Stomach (tissue), 9 donors: ENCODE results near the gene PPP3CA. TPM values are rescaled to one million over a fixed set of nuclear protein-coding genes. Genes with fewer than 3 reads are reported as not detected.

Experiments used
- DNase-seq, 2 donors: peaks; one replicate each; pipeline versions ENCODE4 v3.0.0 to v3.0.0-alpha.2; 2013 to 2019
- H3K27ac ChIP-seq, 5 donors: fragments of 200-600 bp in 4 of 5; sonication (generic) in 4 of 5; one replicate each; pipeline ENCODE4 v1.5.1; 2013 to 2019; ENCODE audit warnings: mild to moderate bottlenecking in 1 of 5, moderate library complexity in 1 of 5
- H3K27me3 ChIP-seq, 3 donors: fragments of 200-600 bp; sonication (generic); one replicate each; pipeline ENCODE4 v1.5.1; 2017 to 2019; ENCODE audit warnings: mixed run types in 1 of 3
- H3K36me3 ChIP-seq, 4 donors: fragments of 200-600 bp; sonication (generic); 1 replicate in 3 of 4; 2 replicates in 1 of 4; pipeline ENCODE4 v1.5.1; 2016 to 2019
- H3K4me1 ChIP-seq, 4 donors: fragments of 200-600 bp; sonication (generic); one replicate each; pipeline ENCODE4 v1.5.1; 2016 to 2019
- H3K4me3 ChIP-seq, 4 donors: fragments of 200-600 bp; sonication (generic) in 3 of 4; one replicate each; pipeline ENCODE4 v1.5.1; 2016 to 2019; ENCODE audit warnings: mild to moderate bottlenecking in 1 of 4
- H3K9me3 ChIP-seq, 4 donors: fragments of 200-600 bp; sonication (generic); one replicate each; pipeline ENCODE4 v1.5.1; 2016 to 2019
- CTCF ChIP-seq, 7 experiments: fragments of 450-650 bp in 4 of 7; fragments of 200-600 bp in 3 of 7; sonication (generic) in 3 of 7; IDR thresholded peaks; one replicate each; pipeline ENCODE4 v1.5.1; 2016 to 2019; ENCODE audit warnings: antibody characterized with exemption in 7 of 7, control low read depth in 2 of 7, mild to moderate bottlenecking in 1 of 7
- EP300 ChIP-seq: sonication (generic); formaldehyde crosslinking; IDR thresholded peaks from one replicate; pipeline ENCODE4 v1.6.1; 2017; ENCODE audit warnings: antibody characterized with exemption
- POLR2A ChIP-seq, 4 donors: fragments of 450-650 bp; IDR thresholded peaks; one replicate each; pipeline ENCODE4 v1.6.1; 2016; ENCODE audit warnings: antibody characterized with exemption in 4 of 4, control low read depth in 2 of 4, mild to moderate bottlenecking in 1 of 4, moderate library complexity in 1 of 4
- POLR2AphosphoS5 ChIP-seq, 3 donors: sonication (generic); formaldehyde crosslinking; IDR thresholded peaks; one replicate each; pipeline ENCODE4 v1.6.1; 2016; ENCODE audit warnings: antibody characterized with exemption in 3 of 3
- WGBS, 5 donors: extraction: QIAGEN DNeasy Blood & Tissue Kit in 3 of 5; methylation state at CpG; one replicate each; pipeline versions ENCODE4 v1.1.5 to v1.1.7; 2013 to 2018; 5-methylcytosine and 5-hydroxymethylcytosine counted together
- intact Hi-C: fragments of 100-400 bp; cut with DNase I; formaldehyde crosslinking; loops from one replicate; pipeline ENCODE4 v1.15.1; 2023; ENCODE audit warnings: low total_unique reads
- polyA plus RNA-seq, 3 donors: library from polyadenylated mRNA; stranded (reverse); fragments of 200-250 nt; gene quantifications; one replicate each; pipeline ENCODE4 v1.2.3, GENCODE V29; 2013
- total RNA-seq, 5 donors: library from RNA; depleted of rRNA; stranded (reverse); fragments of >200 nt; gene quantifications; one replicate each; pipeline versions ENCODE4 v1.1.0 to v1.2.3, GENCODE V29; 2014 to 2016
- donor health status: healthy with polysubstance abuse.
- donor health status: Bipolar disorder and iron deficiency.
- donor health status: healthy.

PPP3CA gene
- total and polyA plus RNA-seq, 8 donors, result 8.9 to 62.4 (median 20.6) TPM

GRCh38 chr4:101287324-101287723, 60.0 kb downstream of the PPP3CA start:
- WGBS, 5 donors, result 23 to 46% (median 37%) methylated on average over 2 of the region's 2 CpGs
- intact Hi-C loops, result no loop called here
- no peak for TF ChIP-seq EP300
- Histone ChIP-seq H3K9me3 (no peaks in the 10 kb centered on the region), H3K27ac (peak overlapping the region in 2 of 5 donors; percentile 2 to 11), H3K36me3 (no peaks in the 10 kb centered on the region), H3K27me3 (no peaks in the 10 kb centered on the region), H3K4me1 (peaks cover 21 to 99% (median 63%) of the 10 kb centered on the region in 4 donors), H3K4me3 (no peak overlapping the region)
- DNase-seq, result no peak

DNA sequence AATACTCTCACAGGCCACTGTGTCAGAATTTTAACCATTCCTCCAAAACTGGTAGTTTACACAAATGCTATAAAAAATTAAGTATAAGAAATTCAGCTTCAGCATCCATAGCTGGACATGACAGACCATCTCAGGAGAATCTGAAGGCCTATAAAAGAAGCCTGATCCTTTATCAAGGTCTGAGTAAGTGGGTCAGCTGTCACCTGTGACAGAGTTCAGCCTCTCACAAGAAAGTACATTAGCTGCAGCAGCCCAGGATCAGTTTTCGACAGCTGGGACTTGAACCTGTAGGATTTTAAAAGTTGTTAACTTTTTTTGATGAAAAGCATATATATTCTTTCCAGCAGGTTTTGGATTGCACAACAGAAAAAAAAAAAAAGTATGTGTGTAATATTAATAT, 60.7 kb downstream of the PPP3CA start:
- 37 to 67% (median 51%) methylated on average over 1 of the region's 1 CpG for WGBS, 5 donors
- H3K4me1 ChIP-seq, result peaks cover 21 to 100% (median 64%) of the 10 kb centered on the region in 4 donors
- TF ChIP-seq POLR2AphosphoS5 (IDR thresholded peaks at IDR 0.05), result no peak
- no peak for TF ChIP-seq POLR2A (IDR thresholded peaks at IDR 0.05)
- TF ChIP-seq CTCF (IDR thresholded peaks at IDR 0.05), result no peak

DNA sequence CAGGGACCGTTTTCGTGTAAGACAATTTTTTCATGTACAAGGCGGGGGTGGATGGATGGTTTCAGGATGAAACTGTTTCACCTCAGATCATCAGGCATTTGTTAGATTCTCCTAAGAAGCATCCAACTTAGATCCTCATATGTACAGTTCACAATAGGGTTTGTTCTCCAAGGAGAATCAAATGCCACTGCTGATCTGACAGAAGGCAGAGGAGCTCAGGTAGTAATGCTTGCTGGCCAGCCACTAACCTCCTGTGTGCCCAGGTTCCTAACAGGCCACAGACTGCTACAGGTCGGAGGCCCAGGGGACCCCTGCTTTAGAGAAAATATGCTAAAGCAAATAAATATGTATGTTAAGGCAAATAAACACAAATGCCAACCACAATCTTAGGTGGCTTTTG, 61.3 kb downstream of the PPP3CA start:
- Histone ChIP-seq H3K36me3 (no peaks in the 10 kb centered on the region), H3K27me3 (no peaks in the 10 kb centered on the region), H3K4me1 (peaks cover 17 to 93% (median 61%) of the 10 kb centered on the region in 4 donors), H3K9me3 (no peaks in the 10 kb centered on the region), H3K4me3 (no peak overlapping the region), H3K27ac (peak overlapping the region in 3 of 5 donors; percentile 7 to 39 (median 29))
- no peak for DNase-seq
- WGBS, 5 donors, result 71 to 78% (median 76%) methylated on average over 4 of the region's 4 CpGs
- TF ChIP-seq EP300 (no peak), POLR2A (IDR thresholded peaks at IDR 0.05) (no peak), POLR2AphosphoS5 (IDR thresholded peaks at IDR 0.05) (no peak), CTCF (IDR thresholded peaks at IDR 0.05) (no peak)
- intact Hi-C loops, result no loop called here

More for the DNA sequence above, 60.7 kb downstream of the PPP3CA start:
- intact Hi-C loops, result no loop called here
- Histone ChIP-seq H3K36me3 (no peaks in the 10 kb centered on the region), H3K4me3 (no peak overlapping the region), H3K27me3 (no peaks in the 10 kb centered on the region), H3K9me3 (no peaks in the 10 kb centered on the region), H3K27ac (no peak overlapping the region)
- no peak for DNase-seq

- WGBS, 5 donors, result 14 to 42% (median 26%) methylated on average over 1 of the region's 1 CpG
Observed at GRCh38 chr4:101284546-101284945, 62.8 kb downstream of the PPP3CA start.

More at GRCh38 chr4:101284546-101284945, 62.8 kb downstream of the PPP3CA start:
- Histone ChIP-seq H3K4me1 (peaks cover 22 to 85% (median 59%) of the 10 kb centered on the region in 4 donors), H3K27me3 (no peaks in the 10 kb centered on the region), H3K36me3 (no peaks in the 10 kb centered on the region), H3K4me3 (no peak overlapping the region), H3K9me3 (no peaks in the 10 kb centered on the region), H3K27ac (no peak overlapping the region)
- intact Hi-C loops, result no loop called here
- TF ChIP-seq CTCF (IDR thresholded peaks at IDR 0.05) (no peak), POLR2AphosphoS5 (IDR thresholded peaks at IDR 0.05) (no peak), POLR2A (IDR thresholded peaks at IDR 0.05) (no peak), EP300 (no peak)
- peak in 1 of 2 donors; percentile 60 for DNase-seq
